ENCODE measurements around the gene REXO1.
"Not testable (repeated sequence)": the region's sequence is repeated elsewhere in the genome, so short reads cannot be mapped to it uniquely, and the experiment has no call there.

The REXO1 gene

GRCh38 chr19:1848399-1849131 lies at the start of gene REXO1:
Gene REXO1, minus strand, starts transcription at chr19:1848483. Its CDS starts 125 bp downstream, at chr19:1848358.
- in situ Hi-C loops (cut with MboI; ENCODE audit: low sequenced_read_pairs) = no loop called here

DNA sequence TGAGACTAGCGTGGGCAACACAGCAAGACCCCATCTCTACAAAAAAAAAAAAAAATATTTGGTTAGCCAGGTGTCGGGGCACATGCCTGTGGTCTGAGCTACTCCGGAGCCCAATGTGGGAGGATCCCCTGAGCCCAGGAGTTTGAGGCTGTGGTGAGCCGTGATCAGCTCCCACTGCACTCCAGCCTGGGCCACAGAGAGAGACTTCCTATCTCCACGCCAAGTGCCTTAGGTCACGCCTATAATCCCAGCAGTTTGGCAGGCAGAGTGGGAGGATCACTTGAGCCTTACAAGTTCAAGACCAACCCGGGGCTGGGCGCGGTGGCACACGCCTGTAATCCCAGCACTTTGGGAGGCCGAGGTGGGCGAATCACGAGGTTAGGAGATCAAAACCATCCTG lies 48.2 kb upstream of the REXO1 start:
- in situ Hi-C loops (cut with MboI; ENCODE audit: low sequenced_read_pairs) = no loop called here

DNA sequence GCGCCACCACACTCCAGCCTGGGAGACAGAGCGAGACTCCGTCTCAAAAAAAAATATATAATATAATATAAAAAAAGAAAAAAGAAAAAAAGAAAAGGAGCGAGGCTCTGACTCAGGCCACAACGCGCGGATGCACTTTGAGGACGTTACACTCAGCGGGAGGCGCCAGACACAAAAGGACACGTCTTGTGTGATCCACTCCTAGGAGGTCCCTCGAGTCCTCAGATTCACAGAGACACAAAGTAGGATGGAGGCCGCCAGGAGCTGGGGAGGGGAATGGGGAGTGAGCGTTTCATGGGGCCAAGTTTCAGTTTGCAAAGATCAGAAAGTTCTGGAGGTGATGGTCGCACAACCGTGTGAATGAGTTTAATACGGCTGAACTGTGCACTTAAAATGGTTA lies 45.5 kb upstream of the REXO1 start:
- in situ Hi-C loops (cut with MboI; ENCODE audit: low sequenced_read_pairs) = no loop called here

DNA sequence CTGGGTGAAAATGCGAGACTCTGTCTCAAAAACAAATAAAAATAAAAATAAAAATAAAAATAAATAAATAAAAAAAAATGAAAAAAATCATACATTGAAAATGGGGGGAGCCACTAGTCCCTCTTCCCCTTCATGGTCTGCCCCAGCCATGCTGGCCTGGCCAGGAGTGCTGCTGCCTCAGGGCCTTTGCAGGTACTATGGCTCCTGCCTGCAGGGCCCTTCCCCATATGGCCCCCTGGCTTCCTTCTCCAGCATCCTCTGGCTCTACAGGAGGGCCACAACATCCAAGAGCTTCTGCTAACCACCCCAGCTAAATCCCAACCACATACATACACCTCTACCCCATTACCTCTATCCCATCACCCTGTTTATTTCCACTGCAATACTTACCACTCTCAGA lies 41.6 kb upstream of the REXO1 start:
- in situ Hi-C loops (cut with MboI; ENCODE audit: low sequenced_read_pairs) = no loop called here

- in situ Hi-C loops (cut with MboI; ENCODE audit: low sequenced_read_pairs) = no loop called here
Observed at GRCh38 chr19:1888385-1888784, 40.1 kb upstream of the REXO1 start.

DNA sequence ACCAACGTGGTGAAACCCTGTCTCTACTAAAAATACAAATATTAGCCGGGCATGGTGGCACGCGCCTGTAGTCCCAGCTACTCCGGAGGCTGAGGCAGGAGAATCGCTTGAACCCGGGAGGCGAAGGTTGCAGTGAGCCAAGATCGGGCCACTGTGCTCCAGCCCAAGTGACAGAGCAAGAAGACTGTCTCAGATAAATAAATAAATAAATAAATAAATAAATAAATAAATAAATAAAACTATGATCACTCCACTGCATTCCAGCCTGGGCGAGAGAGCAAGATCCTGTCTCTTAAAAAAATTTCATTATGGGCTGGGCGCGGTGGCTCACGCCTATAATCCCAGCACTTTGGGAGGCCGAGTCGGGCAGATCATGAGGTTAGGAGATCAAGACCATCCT lies 38.1 kb upstream of the REXO1 start:
- in situ Hi-C loops (cut with MboI; ENCODE audit: low sequenced_read_pairs) = not testable (repeated sequence)

- in situ Hi-C loops (cut with MboI; ENCODE audit: low sequenced_read_pairs) = not testable (repeated sequence)
Observed at GRCh38 chr19:1885398-1886119, 37.3 kb upstream of the REXO1 start, which contains the start of gene ABHD17A. Gene ABHD17A, minus strand, starts transcription at chr19:1885496. Its CDS starts 3,930 bp downstream, at chr19:1881566.

DNA sequence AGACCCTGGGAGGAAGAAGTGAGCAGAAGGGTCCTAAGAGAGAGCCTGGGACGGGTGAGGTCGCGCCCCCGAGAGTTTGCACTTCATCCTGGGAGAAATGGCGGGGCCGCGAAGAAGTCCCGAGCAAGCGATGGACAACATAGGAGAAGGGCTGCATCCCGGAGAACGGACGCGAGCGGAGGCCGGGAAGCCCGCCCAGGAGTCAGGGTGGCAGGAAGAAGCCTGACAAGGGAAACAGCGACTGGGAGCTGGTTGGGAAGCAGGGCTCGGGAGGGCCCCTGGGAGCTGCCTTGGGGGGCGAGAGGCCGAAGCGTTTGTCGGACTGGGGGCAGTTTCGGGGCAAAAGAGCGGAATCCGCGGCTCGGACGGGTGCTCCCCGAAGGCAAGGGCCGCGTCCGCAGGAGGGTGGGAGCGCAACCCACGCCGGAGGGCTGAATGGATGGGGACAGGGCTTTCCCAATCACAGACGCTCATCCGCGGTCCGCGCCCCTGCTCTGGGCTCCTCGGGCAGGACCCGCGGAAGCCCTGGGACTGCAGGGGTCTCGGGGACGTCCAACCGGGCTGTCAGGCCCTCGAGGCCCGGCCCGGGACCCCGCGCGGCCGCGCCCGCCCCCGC lies 36.5 kb upstream of the REXO1 start:
- in situ Hi-C loops (cut with MboI; ENCODE audit: low sequenced_read_pairs) = no loop called here

- in situ Hi-C loops (cut with MboI; ENCODE audit: low sequenced_read_pairs) = no loop called here
Observed at GRCh38 chr19:1884291-1884718, 36.0 kb upstream of the REXO1 start.

DNA sequence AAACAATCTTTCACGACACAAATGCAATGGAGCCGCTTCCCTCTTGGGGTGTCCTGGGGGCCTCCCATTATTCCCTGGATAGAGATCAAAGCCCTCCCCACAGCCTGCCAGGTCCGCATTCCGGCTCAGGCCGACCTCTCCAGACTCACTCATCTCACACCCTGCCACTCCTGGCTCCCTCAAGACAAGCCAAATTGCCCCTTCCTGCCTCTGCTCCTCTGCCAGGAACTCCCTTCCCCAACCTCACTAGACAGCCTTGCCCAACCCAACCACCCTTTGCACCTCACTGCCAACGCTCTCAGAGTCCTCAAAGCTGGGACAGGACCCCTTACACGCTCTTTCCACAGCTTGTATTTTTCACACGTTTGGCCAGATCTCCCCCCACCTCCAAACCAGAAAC lies 35.5 kb upstream of the REXO1 start:
- in situ Hi-C loops (cut with MboI; ENCODE audit: low sequenced_read_pairs) = no loop called here

- in situ Hi-C loops (cut with MboI; ENCODE audit: low sequenced_read_pairs) = no loop called here
Observed at GRCh38 chr19:1882786-1883692, 34.8 kb upstream of the REXO1 start.

- in situ Hi-C loops (cut with MboI; ENCODE audit: low sequenced_read_pairs) = no loop called here
Observed at GRCh38 chr19:1882089-1882785, 34.0 kb upstream of the REXO1 start.

DNA sequence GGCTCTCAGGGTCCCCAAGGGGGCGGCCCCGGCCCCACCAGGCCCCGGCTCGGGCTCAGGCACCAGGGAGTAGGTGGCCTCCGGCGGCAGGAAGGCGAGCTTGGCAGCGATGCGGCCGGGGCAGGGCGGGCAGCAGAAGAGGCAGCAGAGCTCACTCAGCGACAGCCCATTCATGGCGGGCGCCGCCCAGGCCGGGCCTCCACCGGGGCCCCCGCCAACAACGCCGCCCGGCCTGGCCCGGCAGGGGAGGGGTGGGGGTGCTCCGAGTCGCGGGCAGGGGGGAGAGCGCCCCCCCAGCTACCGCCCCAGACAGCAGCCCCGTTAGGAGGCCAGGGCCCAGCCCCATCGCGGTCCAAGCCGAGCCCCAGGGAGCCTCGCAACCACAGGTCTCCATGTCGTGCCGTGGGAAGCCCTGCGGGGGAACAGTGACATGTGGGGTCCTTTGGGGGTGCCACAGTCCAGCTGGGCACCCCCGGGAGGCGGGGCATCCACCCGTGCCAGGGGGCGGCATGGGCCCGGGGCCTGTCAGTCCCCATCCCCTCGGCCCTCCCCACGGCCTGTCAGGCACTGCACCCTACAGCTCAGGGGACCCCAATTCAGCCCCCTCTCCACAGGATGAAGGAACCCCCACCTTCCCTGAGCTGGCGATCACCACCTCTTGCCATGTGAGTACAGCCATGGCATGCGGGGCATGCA lies 33.3 kb upstream of the REXO1 start:
- in situ Hi-C loops (cut with MboI; ENCODE audit: low sequenced_read_pairs) = not testable (repeated sequence)

DNA sequence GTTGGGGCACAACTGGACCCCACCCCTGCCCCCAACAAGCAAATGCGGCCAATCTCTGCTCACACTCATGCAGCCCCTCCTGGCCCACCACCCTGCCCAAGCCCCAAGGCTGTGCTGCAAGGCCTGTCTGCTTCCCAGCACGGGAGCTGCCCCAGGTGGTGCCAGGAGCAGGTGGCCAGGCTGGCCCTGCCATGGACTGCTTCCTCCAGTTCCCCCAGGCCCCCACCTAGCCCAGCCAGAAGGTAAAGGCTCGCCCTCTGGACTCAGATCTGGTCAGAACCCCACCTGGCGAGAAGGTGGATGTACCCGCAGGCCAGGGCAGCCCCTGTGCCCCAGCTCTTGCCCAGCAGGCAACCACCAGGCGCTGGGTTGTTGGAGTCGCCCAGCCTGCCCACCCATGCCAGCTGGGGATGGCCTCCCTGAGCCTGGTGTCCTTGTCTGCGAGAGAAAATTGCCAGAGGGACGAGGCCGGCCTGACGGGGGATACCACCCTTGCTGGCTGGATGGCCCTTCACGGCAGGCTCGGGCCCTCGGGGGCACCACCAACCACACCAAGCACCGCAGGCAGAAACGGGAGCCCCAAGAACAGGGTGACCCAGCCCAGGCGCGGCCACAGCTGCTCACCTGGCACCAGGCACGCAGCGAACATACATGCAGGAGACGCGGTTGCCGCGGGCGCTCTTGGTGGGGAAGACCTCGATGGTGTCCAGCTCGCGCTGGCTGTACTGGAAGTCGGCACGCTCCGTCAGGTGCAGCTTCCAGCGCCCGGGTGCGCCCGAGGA lies 32.5 kb upstream of the REXO1 start:
- in situ Hi-C loops (cut with MboI; ENCODE audit: low sequenced_read_pairs) = no loop called here

GRCh38 chr19:1879982-1880381 lies 31.7 kb upstream of the REXO1 start:
- in situ Hi-C loops (cut with MboI; ENCODE audit: low sequenced_read_pairs) = not testable (repeated sequence)

DNA sequence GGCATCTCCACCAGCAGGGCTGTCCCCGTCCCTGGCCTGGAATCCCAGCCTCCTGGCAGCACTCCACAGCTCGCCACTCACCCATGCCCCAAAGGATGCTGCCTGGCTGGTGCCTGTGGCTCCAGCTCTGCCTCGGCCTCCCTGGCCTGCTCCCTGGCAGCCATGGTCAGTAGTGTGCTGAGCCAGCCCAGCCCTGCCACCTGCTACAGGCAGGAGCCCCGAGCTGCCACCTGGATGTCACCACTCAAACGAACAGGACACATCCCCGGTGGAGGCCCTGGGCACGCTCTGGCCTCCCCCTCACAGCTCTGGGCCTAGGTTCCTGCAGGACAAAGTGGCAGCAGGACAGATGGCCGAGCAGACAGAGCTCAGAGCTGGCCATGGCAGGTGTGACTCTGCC lies 30.3 kb upstream of the REXO1 start:
- in situ Hi-C loops (cut with MboI; ENCODE audit: low sequenced_read_pairs) = not testable (repeated sequence)

GRCh38 chr19:1877280-1877660 lies 29.0 kb upstream of the REXO1 start:
- in situ Hi-C loops (cut with MboI; ENCODE audit: low sequenced_read_pairs) = not testable (repeated sequence)

GRCh38 chr19:1876496-1877279 lies 28.4 kb upstream of the REXO1 start:
- in situ Hi-C loops (cut with MboI; ENCODE audit: low sequenced_read_pairs) = not testable (repeated sequence)
